Cardiac muscle cell (in vitro differentiated cells and primary cell): ENCODE results near the gene KRT74. TPM values are rescaled to one million over a fixed set of nuclear protein-coding genes. Genes with fewer than 3 reads are reported as not detected.

ENCODE experiments used
- DNase-seq, 2 donors: peaks; one replicate each; pipeline versions ENCODE4 v3.0.0 to v3.0.0-alpha.2; 2010 to 2017; ENCODE audit warnings: low read depth in 1 of 2, low spot score in 1 of 2
- H3K27ac ChIP-seq: fragments of 200-600 bp; sonication (generic); 2 replicates; pipeline ENCODE4 v1.5.1; 2016
- H3K27me3 ChIP-seq: fragments of 200-600 bp; sonication (generic); 2 replicates; pipeline ENCODE4 v1.6.0; 2016; ENCODE audit warnings: control low read depth
- H3K36me3 ChIP-seq: fragments of 200-600 bp; sonication (generic); 2 replicates; pipeline ENCODE4 v1.5.1; 2016; ENCODE audit warnings: control low read depth
- H3K4me1 ChIP-seq: fragments of 200-600 bp; sonication (generic); 2 replicates; pipeline ENCODE4 v1.8.1; 2017; ENCODE audit warnings: low read depth, mild to moderate bottlenecking, mixed run types
- H3K4me3 ChIP-seq: fragments of 200-600 bp; sonication (generic); 2 replicates; pipeline ENCODE4 v1.5.1; 2016; ENCODE audit warnings: mild to moderate bottlenecking
- H3K9me3 ChIP-seq: fragments of 200-600 bp; sonication (generic); 2 replicates; pipeline ENCODE4 v1.5.1; 2017; ENCODE audit warnings: low read depth, mild to moderate bottlenecking, control low read depth
- CTCF ChIP-seq: IDR thresholded peaks from 2 replicates; pipeline ENCODE4 v1.5.1; 2012; ENCODE audit warnings: low read depth, mild to moderate bottlenecking, low read length
- polyA plus RNA-seq: library from polyadenylated mRNA; unstranded; fragments of >200 nt; fragmentation: Nextera tagmentation; extraction: Ambion mirVana; gene quantifications from 2 replicates; pipeline ENCODE4 v1.2.1, GENCODE V29; 2016
- total RNA-seq: library from RNA; depleted of rRNA; stranded (reverse); fragments of >200 nt; gene quantifications from 2 replicates; pipeline ENCODE4 v1.2.3, GENCODE V29; 2016

The KRT74 gene
- total and polyA plus RNA-seq, 2 experiments from 2014 or later = not detected

GRCh38 chr12:52561880-52562449 is 11.7 kb downstream of the KRT74 start:
- Histone ChIP-seq H3K9me3 (no peaks in the 10 kb centered on the region), H3K27me3 (peaks cover 58% of the 10 kb centered on the region), H3K36me3 (no peaks in the 10 kb centered on the region), H3K4me1 (peaks cover 2% of the 10 kb centered on the region), H3K27ac (no peak overlapping the region), H3K4me3 (no peak overlapping the region)
- TF ChIP-seq CTCF = peak; percentile 45
- DNase-seq = no peak

GRCh38 chr12:52559979-52560378 is 13.7 kb downstream of the KRT74 start:
- no peaks in the 10 kb centered on the region for H3K4me1 ChIP-seq
- H3K4me3 ChIP-seq = no peak overlapping the region
- H3K9me3 ChIP-seq = no peaks in the 10 kb centered on the region
- no peak for DNase-seq
- no peaks in the 10 kb centered on the region for H3K36me3 ChIP-seq
- no peak overlapping the region for H3K27ac ChIP-seq
- no peak for TF ChIP-seq CTCF
- peaks cover 57% of the 10 kb centered on the region for H3K27me3 ChIP-seq

- Histone ChIP-seq H3K4me1 (no peaks in the 10 kb centered on the region), H3K27me3 (peaks cover 46% of the 10 kb centered on the region), H3K36me3 (no peaks in the 10 kb centered on the region), H3K4me3 (no peak overlapping the region), H3K27ac (no peak overlapping the region), H3K9me3 (no peaks in the 10 kb centered on the region)
- no peak for DNase-seq
- no peak for TF ChIP-seq CTCF
Observed at GRCh38 chr12:52558781-52559445, 14.7 kb downstream of the KRT74 start.

GRCh38 chr12:52557476-52557875 is 16.2 kb downstream of the KRT74 start:
- no peaks in the 10 kb centered on the region for H3K9me3 ChIP-seq
- H3K4me1 ChIP-seq = no peaks in the 10 kb centered on the region
- peaks cover 39% of the 10 kb centered on the region for H3K27me3 ChIP-seq
- no peak for DNase-seq
- H3K4me3 ChIP-seq = no peak overlapping the region
- no peaks in the 10 kb centered on the region for H3K36me3 ChIP-seq
- TF ChIP-seq CTCF = no peak
- no peak overlapping the region for H3K27ac ChIP-seq

GRCh38 chr12:52555577-52555976 is 18.1 kb downstream of the KRT74 start:
- no peak overlapping the region for H3K4me3 ChIP-seq
- DNase-seq = no peak
- TF ChIP-seq CTCF = no peak
- no peaks in the 10 kb centered on the region for H3K4me1 ChIP-seq
- no peaks in the 10 kb centered on the region for H3K9me3 ChIP-seq
- H3K36me3 ChIP-seq = no peaks in the 10 kb centered on the region
- H3K27me3 ChIP-seq = peaks cover 26% of the 10 kb centered on the region
- H3K27ac ChIP-seq = no peak overlapping the region
